Measurements from ENCODE around the gene SUGP1.
"Not testable (repeated sequence)": the region's sequence is repeated elsewhere in the genome, so short reads cannot be mapped to it uniquely, and the experiment has no call there.

SUGP1 gene

DNA sequence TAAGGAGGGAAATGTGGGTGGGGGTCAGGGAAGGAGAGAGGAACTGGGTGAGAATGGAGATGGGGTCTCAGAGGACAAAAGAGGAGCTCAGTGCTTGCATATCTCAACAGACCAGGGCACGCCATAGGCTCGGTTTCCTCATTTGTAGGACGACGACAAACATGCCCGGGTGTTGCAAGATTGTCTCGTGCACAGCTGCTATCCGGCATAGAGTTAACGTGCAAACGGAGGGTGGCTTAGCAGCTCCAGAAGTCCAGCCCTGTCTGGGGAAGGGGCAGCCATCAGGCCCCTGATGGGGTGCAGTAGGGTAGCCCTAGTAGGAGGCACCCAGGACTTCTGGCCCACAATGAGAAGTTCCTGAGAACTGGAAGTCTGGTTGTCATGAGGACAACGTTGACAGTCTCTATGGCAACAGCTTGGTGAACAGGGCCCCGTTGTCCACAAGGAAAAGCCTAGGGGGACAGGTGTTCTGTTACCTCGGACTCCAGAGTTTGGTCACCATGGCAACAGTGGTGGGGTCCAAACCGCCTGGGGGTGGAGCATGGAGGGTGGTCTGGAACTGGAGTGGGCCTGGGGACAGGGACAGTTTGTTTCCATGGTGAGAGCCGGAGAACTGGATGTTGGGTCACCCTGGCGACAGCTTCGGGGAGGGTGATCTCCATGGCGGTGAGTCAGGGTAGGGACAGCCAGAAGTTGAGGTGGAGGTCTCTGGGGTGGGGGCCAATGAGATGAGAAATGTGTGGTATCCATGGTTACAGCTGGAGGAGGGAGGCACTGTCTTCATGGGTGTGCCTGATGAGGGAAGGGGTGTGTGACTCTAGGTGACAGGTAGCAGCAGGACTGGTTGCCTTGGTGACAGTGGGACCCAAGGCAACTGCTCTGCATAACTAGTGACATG, 64.0 kb downstream of the SUGP1 start:
- no peak overlapping the region for H2AK5ac ChIP-seq (ENCODE audit: low read length)
- H3K14ac ChIP-seq (ENCODE audit: low read length), result no peak overlapping the region
- H4K12ac ChIP-seq (ENCODE audit: low read depth, low read length), result no peak overlapping the region
- H3K36me3 ChIP-seq (ENCODE audit: control insufficient read depth in 1 of 2, insufficient read depth in 2 of 2, low read length in 2 of 2), result no peaks in the 10 kb centered on the region
- H3K4me2 ChIP-seq (ENCODE audit: low read length), result no peak overlapping the region
- no peak for DNase-seq
- peaks cover 7% of the 10 kb centered on the region for H3K9me3 ChIP-seq (ENCODE audit: insufficient read depth, low read depth, low read length)
- no peak overlapping the region for H4K8ac ChIP-seq (ENCODE audit: low read depth, low read length)
- H3K4me3 ChIP-seq (ENCODE audit: low read depth, low read length), result no peak overlapping the region
- no peak overlapping the region for H3K4ac ChIP-seq (ENCODE audit: low read depth, low read length)
- no peak overlapping the region for H3K9ac ChIP-seq (ENCODE audit: low read length)
- H3K79me2 ChIP-seq (ENCODE audit: control insufficient read depth, insufficient read depth, low read length, poor library complexity), result no peaks in the 10 kb centered on the region
- H3K18ac ChIP-seq (ENCODE audit: low read length), result no peak overlapping the region
- no CpG with 5 or more reads among the region's 17 CpGs for WGBS (ENCODE audit: extremely low coverage, insufficient coverage, insufficient read length)
- H3K4me1 ChIP-seq (ENCODE audit: control insufficient read depth in 1 of 2, insufficient read depth in 2 of 2, low read length in 2 of 2), result peaks cover 2% of the 10 kb centered on the region in 2 experiments
- H3K23ac ChIP-seq (ENCODE audit: low read length), result no peak overlapping the region
- H2BK12ac ChIP-seq (ENCODE audit: low read length), result no peak overlapping the region
- H3K27ac ChIP-seq (ENCODE audit: low read depth, low read length), result no peak overlapping the region
- H2BK5ac ChIP-seq (ENCODE audit: low read depth, low read length, poor library complexity), result no peak overlapping the region
- peaks cover 10% of the 10 kb centered on the region for H3K27me3 ChIP-seq (ENCODE audit: insufficient read depth, low read length)
- no peak overlapping the region for H2AFZ ChIP-seq (ENCODE audit: insufficient read depth, low read length, poor library complexity)
- H4K91ac ChIP-seq (ENCODE audit: low read depth, low read length), result no peak overlapping the region
- no peak overlapping the region for H2BK120ac ChIP-seq (ENCODE audit: insufficient read depth, low read length, poor library complexity)
- no peaks in the 10 kb centered on the region for H3K79me1 ChIP-seq (ENCODE audit: low read length)

DNA sequence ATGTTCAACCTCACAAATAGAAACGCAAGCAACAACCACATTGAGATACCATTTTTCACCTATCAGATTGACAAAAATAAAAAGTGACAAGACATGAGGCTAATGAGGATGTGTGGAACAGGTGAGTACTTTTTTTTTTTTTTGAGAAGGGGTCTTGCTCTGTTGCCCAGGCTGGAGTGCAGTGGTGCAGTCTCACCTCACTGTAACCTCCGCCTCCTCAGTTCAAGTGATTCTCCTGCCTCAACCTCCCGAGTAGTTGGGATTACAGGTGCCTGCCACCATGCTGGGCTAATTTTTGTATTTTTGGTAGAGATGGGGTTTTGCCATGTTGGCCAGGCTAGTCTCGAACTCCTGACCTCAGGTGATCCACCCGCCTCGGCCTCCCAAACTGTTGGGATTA, 66.9 kb downstream of the SUGP1 start:
- not testable (repeated sequence) for H3K27me3 ChIP-seq (ENCODE audit: insufficient read depth, low read length); H2BK12ac ChIP-seq (ENCODE audit: low read length); H2BK5ac ChIP-seq (ENCODE audit: low read depth, low read length, poor library complexity); DNase-seq; H3K4me1 ChIP-seq (ENCODE audit: control insufficient read depth in 1 of 2, insufficient read depth in 2 of 2, low read length in 2 of 2); H3K4ac ChIP-seq (ENCODE audit: low read depth, low read length); H2AFZ ChIP-seq (ENCODE audit: insufficient read depth, low read length, poor library complexity); H2BK120ac ChIP-seq (ENCODE audit: insufficient read depth, low read length, poor library complexity); H3K18ac ChIP-seq (ENCODE audit: low read length); H4K12ac ChIP-seq (ENCODE audit: low read depth, low read length); H2AK5ac ChIP-seq (ENCODE audit: low read length); H3K9me3 ChIP-seq (ENCODE audit: insufficient read depth, low read depth, low read length); H3K4me3 ChIP-seq (ENCODE audit: low read depth, low read length); H4K91ac ChIP-seq (ENCODE audit: low read depth, low read length); H3K79me1 ChIP-seq (ENCODE audit: low read length); H3K23ac ChIP-seq (ENCODE audit: low read length); H4K8ac ChIP-seq (ENCODE audit: low read depth, low read length); H3K27ac ChIP-seq (ENCODE audit: low read depth, low read length); H3K36me3 ChIP-seq (ENCODE audit: control insufficient read depth in 1 of 2, insufficient read depth in 2 of 2, low read length in 2 of 2); H3K9ac ChIP-seq (ENCODE audit: low read length); H3K14ac ChIP-seq (ENCODE audit: low read length); H3K79me2 ChIP-seq (ENCODE audit: control insufficient read depth, insufficient read depth, low read length, poor library complexity); H3K4me2 ChIP-seq (ENCODE audit: low read length)
- no CpG with 5 or more reads among the region's 6 CpGs for WGBS (ENCODE audit: extremely low coverage, insufficient coverage, insufficient read length)

DNA sequence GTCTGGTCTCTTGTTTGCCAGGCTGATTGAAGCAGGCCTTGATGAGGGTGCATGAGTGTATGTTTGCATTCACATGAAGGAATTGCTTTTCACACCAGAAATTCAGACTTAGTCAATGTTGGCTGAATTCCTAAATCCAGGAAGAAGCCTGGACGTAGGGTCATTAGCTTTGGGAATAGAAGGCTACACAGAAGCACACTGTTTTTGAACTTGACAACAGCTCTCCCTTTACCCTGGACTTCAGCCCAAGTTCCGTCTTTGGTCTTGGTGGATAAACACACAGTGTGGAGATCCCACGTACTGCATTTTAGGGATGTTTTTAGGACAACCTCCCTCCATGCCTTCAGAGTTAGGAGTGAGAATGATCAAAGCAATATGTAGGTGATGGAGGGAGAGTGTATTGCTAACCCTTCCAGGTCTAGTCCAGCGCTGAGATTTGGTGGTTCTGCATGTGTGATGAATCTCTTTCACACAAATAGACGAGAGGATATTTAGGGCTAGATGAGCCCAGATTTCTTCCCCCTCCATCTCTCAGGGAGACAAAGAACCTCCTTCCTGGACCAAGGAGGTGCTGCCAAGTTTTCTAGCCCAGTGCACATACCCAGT, 70.0 kb downstream of the SUGP1 start:
- no peak overlapping the region for H2BK12ac ChIP-seq (ENCODE audit: low read length)
- H3K23ac ChIP-seq (ENCODE audit: low read length), result no peak overlapping the region
- no peak overlapping the region for H2AK5ac ChIP-seq (ENCODE audit: low read length)
- no CpG with 5 or more reads among the region's 5 CpGs for WGBS (ENCODE audit: extremely low coverage, insufficient coverage, insufficient read length)
- no peaks in the 10 kb centered on the region for H3K4me1 ChIP-seq (ENCODE audit: control insufficient read depth in 1 of 2, insufficient read depth in 2 of 2, low read length in 2 of 2)
- H3K27me3 ChIP-seq (ENCODE audit: insufficient read depth, low read length), result peaks cover 6% of the 10 kb centered on the region
- no peaks in the 10 kb centered on the region for H3K79me2 ChIP-seq (ENCODE audit: control insufficient read depth, insufficient read depth, low read length, poor library complexity)
- H3K4me3 ChIP-seq (ENCODE audit: low read depth, low read length), result no peak overlapping the region
- H4K12ac ChIP-seq (ENCODE audit: low read depth, low read length), result no peak overlapping the region
- H4K91ac ChIP-seq (ENCODE audit: low read depth, low read length), result no peak overlapping the region
- no peaks in the 10 kb centered on the region for H3K9me3 ChIP-seq (ENCODE audit: insufficient read depth, low read depth, low read length)
- H3K18ac ChIP-seq (ENCODE audit: low read length), result no peak overlapping the region
- no peaks in the 10 kb centered on the region for H3K79me1 ChIP-seq (ENCODE audit: low read length)
- no peak for DNase-seq
- H2AFZ ChIP-seq (ENCODE audit: insufficient read depth, low read length, poor library complexity), result no peak overlapping the region
- H3K4ac ChIP-seq (ENCODE audit: low read depth, low read length), result no peak overlapping the region
- H3K4me2 ChIP-seq (ENCODE audit: low read length), result no peak overlapping the region
- H3K27ac ChIP-seq (ENCODE audit: low read depth, low read length), result no peak overlapping the region
- no peak overlapping the region for H4K8ac ChIP-seq (ENCODE audit: low read depth, low read length)
- H3K9ac ChIP-seq (ENCODE audit: low read length), result no peak overlapping the region
- H3K14ac ChIP-seq (ENCODE audit: low read length), result no peak overlapping the region
- H2BK120ac ChIP-seq (ENCODE audit: insufficient read depth, low read length, poor library complexity), result no peak overlapping the region
- no peaks in the 10 kb centered on the region for H3K36me3 ChIP-seq (ENCODE audit: control insufficient read depth in 1 of 2, insufficient read depth in 2 of 2, low read length in 2 of 2)
- no peak overlapping the region for H2BK5ac ChIP-seq (ENCODE audit: low read depth, low read length, poor library complexity)

DNA sequence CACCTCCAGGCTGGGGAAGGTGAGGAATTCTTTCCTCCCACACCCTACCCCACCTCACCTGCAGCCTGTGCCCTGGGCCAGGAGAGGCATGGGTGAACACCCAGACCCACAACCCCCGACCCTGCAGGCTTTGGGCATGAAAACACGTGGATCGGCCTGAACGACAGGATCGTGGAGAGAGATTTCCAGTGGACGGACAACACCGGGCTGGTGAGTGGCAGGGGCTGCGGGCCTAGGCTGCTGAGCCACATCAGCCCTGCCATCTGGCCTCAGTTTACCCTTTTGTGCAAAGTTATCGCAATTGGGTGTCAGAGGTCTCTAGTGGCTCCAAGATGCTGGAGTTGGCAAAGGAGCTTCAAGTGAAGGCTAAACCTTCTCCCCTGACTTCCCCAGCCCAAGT, 79.8 kb downstream of the SUGP1 start:
- H3K18ac ChIP-seq (ENCODE audit: low read length), result no peak overlapping the region
- H2BK5ac ChIP-seq (ENCODE audit: low read depth, low read length, poor library complexity), result no peak overlapping the region
- H2BK120ac ChIP-seq (ENCODE audit: insufficient read depth, low read length, poor library complexity), result no peak overlapping the region
- no peaks in the 10 kb centered on the region for H3K27me3 ChIP-seq (ENCODE audit: insufficient read depth, low read length)
- DNase-seq, result no peak
- no peak overlapping the region for H3K9ac ChIP-seq (ENCODE audit: low read length)
- H4K8ac ChIP-seq (ENCODE audit: low read depth, low read length), result no peak overlapping the region
- H2AK5ac ChIP-seq (ENCODE audit: low read length), result no peak overlapping the region
- peaks cover 3% of the 10 kb centered on the region for H3K9me3 ChIP-seq (ENCODE audit: insufficient read depth, low read depth, low read length)
- H3K14ac ChIP-seq (ENCODE audit: low read length), result no peak overlapping the region
- H3K36me3 ChIP-seq (ENCODE audit: control insufficient read depth in 1 of 2, insufficient read depth in 2 of 2, low read length in 2 of 2), result no peaks in the 10 kb centered on the region
- no peaks in the 10 kb centered on the region for H3K79me2 ChIP-seq (ENCODE audit: control insufficient read depth, insufficient read depth, low read length, poor library complexity)
- no peak overlapping the region for H3K4me2 ChIP-seq (ENCODE audit: low read length)
- H3K4me1 ChIP-seq (ENCODE audit: control insufficient read depth in 1 of 2, insufficient read depth in 2 of 2, low read length in 2 of 2), result no peaks in the 10 kb centered on the region
- no peak overlapping the region for H3K4me3 ChIP-seq (ENCODE audit: low read depth, low read length)
- H2BK12ac ChIP-seq (ENCODE audit: low read length), result no peak overlapping the region
- no peaks in the 10 kb centered on the region for H3K79me1 ChIP-seq (ENCODE audit: low read length)
- H3K23ac ChIP-seq (ENCODE audit: low read length), result no peak overlapping the region
- WGBS (ENCODE audit: extremely low coverage, insufficient coverage, insufficient read length), result no CpG with 5 or more reads among the region's 9 CpGs
- H4K12ac ChIP-seq (ENCODE audit: low read depth, low read length), result no peak overlapping the region
- H3K27ac ChIP-seq (ENCODE audit: low read depth, low read length), result no peak overlapping the region
- no peak overlapping the region for H4K91ac ChIP-seq (ENCODE audit: low read depth, low read length)
- H2AFZ ChIP-seq (ENCODE audit: insufficient read depth, low read length, poor library complexity), result no peak overlapping the region
- H3K4ac ChIP-seq (ENCODE audit: low read depth, low read length), result no peak overlapping the region

Measured in trophoblast cell (in vitro differentiated cells and primary cell).